Chondrocyte (in vitro differentiated cells): Measurements from ENCODE around the gene UVRAG. TPM values are rescaled to one million over a fixed set of nuclear protein-coding genes. Genes with fewer than 3 reads are reported as not detected.
A peak's percentile ranks its signal among the peaks of the same experiment; 100 is the strongest.

Experiments used
- DNase-seq: peaks from one replicate; pipeline ENCODE4 v3.0.0; 2021; ENCODE audit warnings: mixed read lengths, low spot score
- H3K27ac Mint-ChIP-seq: one replicate; pipeline ENCODE4 v1.8.0; 2021; ENCODE audit warnings: mild to moderate bottlenecking, moderate library complexity, mixed read lengths; ENCODE audit not compliant: unreplicated experiment
- H3K27me3 Mint-ChIP-seq: 2 replicates; pipeline ENCODE4 v1.8.0; 2021; ENCODE audit warnings: low read depth, mixed read lengths
- H3K36me3 Mint-ChIP-seq: 2 replicates; pipeline ENCODE4 v1.8.0; 2021; ENCODE audit warnings: low read depth, mixed read lengths
- H3K4me1 Mint-ChIP-seq: 2 replicates; pipeline ENCODE4 v1.8.0; 2021; ENCODE audit warnings: low read depth, mild to moderate bottlenecking, mixed read lengths
- H3K4me3 Mint-ChIP-seq: one replicate; pipeline ENCODE4 v1.8.0; 2021; ENCODE audit warnings: mild to moderate bottlenecking, moderate library complexity, mixed read lengths; ENCODE audit not compliant: unreplicated experiment
- H3K9me3 Mint-ChIP-seq: 2 replicates; pipeline ENCODE4 v1.8.0; 2021; ENCODE audit warnings: low read depth, mixed read lengths
- total RNA-seq: library from RNA; stranded (reverse); gene quantifications from 3 replicates; pipeline ENCODE4 v1.2.1, GENCODE V29; 2021
- TF ChIP-seq, protein P1 (sequence below): fragments of 200-600 bp; sonication (generic); IDR thresholded peaks from 2 replicates; pipeline ENCODE4 v1.5.0; 2021; ENCODE audit warnings: antibody characterized with exemption, mild to moderate bottlenecking, moderate library complexity

UVRAG gene
- total RNA-seq, 1 donor from 2014 or later = 16.9 TPM

DNA sequence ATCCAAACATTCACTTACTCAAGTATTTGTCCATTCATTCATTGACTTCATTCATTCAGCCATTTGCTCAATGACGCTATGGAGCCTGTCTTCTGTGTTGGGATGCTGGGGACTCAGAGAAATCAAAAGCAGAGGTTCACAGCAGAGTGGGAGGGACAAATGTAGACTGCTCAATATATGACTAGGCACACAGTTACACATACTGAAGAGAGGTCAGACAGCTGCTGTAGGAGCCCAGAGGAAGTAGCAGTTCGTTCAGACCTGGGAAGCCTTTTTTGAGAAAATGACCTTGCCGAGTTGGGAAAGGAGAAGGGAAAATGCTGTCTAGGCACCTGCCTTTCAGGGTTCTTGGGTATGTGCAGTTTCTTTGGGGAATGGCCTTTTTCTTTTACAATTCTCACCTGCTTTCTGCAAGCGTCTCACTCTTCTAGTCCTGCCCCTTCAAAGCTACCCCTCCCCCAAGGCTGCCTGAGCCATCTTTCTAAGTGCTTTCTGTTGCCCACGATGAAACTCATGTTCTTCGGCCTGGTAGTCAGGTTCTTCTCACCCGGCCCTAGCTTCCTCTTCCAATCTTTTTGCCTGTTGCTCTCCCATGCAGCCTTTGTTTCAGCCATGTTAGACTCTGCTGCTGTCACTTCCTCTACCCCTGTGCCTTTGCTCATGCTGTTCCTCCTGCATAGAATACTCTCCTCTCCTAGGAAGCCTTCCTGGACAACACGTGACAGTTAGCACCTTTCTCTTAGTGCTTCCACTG, 4.2 kb upstream of the UVRAG start:
- Mint-ChIP-seq H3K36me3 (no peaks in the 10 kb centered on the region), H3K27me3 (no peaks in the 10 kb centered on the region), H3K4me1 (peaks cover 13% of the 10 kb centered on the region), H3K9me3 (no peaks in the 10 kb centered on the region), H3K4me3 (no peak overlapping the region), H3K27ac (no peak overlapping the region)
- DNase-seq = no peak
- TF ChIP-seq, protein P1, sequence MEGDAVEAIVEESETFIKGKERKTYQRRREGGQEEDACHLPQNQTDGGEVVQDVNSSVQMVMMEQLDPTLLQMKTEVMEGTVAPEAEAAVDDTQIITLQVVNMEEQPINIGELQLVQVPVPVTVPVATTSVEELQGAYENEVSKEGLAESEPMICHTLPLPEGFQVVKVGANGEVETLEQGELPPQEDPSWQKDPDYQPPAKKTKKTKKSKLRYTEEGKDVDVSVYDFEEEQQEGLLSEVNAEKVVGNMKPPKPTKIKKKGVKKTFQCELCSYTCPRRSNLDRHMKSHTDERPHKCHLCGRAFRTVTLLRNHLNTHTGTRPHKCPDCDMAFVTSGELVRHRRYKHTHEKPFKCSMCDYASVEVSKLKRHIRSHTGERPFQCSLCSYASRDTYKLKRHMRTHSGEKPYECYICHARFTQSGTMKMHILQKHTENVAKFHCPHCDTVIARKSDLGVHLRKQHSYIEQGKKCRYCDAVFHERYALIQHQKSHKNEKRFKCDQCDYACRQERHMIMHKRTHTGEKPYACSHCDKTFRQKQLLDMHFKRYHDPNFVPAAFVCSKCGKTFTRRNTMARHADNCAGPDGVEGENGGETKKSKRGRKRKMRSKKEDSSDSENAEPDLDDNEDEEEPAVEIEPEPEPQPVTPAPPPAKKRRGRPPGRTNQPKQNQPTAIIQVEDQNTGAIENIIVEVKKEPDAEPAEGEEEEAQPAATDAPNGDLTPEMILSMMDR = no peak

DNA sequence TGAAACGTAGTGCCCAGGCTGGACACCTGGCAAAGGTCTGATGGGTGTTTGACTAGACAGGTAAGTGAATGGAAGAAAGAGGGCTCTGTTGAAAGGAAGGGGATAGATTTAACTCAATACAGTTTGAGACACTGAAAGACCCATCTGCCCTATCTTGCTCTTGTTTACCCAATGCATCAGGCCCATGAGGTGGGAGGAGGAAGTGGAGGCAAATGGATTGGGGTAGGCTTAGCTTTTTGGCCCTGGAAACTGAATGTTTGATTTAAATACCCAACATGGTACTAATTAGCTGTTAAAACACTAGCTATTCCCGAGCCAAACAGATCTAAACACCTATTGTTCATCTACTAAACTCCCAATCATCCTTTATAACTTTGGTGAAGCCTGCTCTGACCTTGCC, 3.5 kb upstream of the UVRAG start:
- no peak overlapping the region for H3K4me3 Mint-ChIP-seq
- peaks cover 13% of the 10 kb centered on the region for H3K4me1 Mint-ChIP-seq
- H3K27ac Mint-ChIP-seq = no peak overlapping the region
- DNase-seq = no peak
- TF ChIP-seq, protein P1 = no peak
- H3K9me3 Mint-ChIP-seq = no peaks in the 10 kb centered on the region
- H3K27me3 Mint-ChIP-seq = no peaks in the 10 kb centered on the region
- no peaks in the 10 kb centered on the region for H3K36me3 Mint-ChIP-seq

DNA sequence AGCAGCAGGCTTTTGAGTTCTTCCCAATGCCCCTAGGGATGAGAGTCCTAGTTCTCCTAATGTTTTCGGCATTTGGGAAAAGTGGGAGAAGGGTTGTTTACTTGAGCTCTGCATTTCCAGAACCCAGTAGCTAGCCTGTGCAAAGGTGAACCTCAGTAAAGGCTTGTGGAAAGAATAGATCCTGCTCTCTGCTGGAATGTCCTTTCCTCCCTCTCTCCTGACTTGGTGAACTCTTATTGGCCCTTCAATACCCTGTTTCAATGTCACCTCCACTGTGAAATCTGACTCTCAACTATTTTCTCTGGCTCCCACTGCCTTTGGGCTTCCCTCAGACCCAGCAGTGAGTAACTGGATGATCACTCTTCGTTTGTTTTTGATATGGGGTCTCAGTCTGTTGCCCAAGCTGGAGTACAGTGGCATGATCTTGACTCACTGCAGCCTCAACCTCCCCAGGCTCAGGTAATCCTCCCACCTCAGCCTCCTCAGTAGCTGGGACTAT, 2.4 kb upstream of the UVRAG start:
- TF ChIP-seq, protein P1 = no peak
- H3K27ac Mint-ChIP-seq = peak overlapping the region; percentile 69

DNA sequence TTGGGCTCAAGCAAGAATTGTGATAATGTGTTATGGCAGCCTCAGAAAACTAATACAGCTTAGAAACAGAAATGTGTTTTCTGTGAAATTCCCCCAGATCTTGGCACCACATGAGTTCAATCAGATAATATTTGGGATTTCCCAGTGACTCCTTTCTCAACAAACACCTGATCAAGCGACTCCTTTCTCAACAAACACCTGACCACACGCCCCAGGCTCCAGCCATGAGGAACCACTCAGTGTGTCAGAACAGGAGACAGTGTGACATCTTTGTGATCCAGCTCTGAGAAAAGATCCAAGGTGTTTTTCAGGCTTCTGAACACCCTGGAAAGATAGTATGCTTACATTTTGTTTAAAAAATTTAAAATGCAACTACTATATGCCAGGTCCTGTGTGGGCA, 1.9 kb upstream of the UVRAG start:
- no peaks in the 10 kb centered on the region for H3K9me3 Mint-ChIP-seq
- no peak for DNase-seq
- H3K36me3 Mint-ChIP-seq = no peaks in the 10 kb centered on the region
- H3K4me3 Mint-ChIP-seq = no peak overlapping the region
- TF ChIP-seq, protein P1 = no peak
- no peak overlapping the region for H3K27ac Mint-ChIP-seq
- peaks cover 15% of the 10 kb centered on the region for H3K4me1 Mint-ChIP-seq
- H3K27me3 Mint-ChIP-seq = no peaks in the 10 kb centered on the region

More for the DNA sequence above, 2.4 kb upstream of the UVRAG start:
- H3K27me3 Mint-ChIP-seq = no peaks in the 10 kb centered on the region
- no peak overlapping the region for H3K4me3 Mint-ChIP-seq
- peaks cover 13% of the 10 kb centered on the region for H3K4me1 Mint-ChIP-seq
- H3K9me3 Mint-ChIP-seq = no peaks in the 10 kb centered on the region
- H3K36me3 Mint-ChIP-seq = no peaks in the 10 kb centered on the region
- DNase-seq = no peak

DNA sequence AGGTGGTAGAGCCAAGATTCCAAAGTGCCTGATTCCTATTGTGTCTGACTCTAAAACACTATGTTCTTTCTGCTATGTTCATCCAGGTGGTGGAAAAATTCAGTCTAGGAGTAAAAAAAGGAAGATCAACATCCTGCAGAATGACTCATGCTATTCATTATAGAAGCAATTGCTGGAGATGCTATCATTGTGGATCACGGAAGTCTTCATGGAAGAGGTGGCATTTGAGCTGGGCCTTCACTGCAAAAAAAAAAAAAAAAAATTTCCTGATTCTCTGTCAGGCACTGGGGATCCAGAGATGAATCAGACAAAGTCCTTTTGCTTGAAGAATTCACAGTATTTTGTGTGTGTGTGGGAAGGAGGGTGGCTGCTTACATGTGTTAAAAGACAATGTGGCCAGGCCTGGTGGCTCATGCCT, 1.4 kb upstream of the UVRAG start:
- H3K9me3 Mint-ChIP-seq = no peaks in the 10 kb centered on the region
- no peak overlapping the region for H3K4me3 Mint-ChIP-seq
- H3K36me3 Mint-ChIP-seq = no peaks in the 10 kb centered on the region
- peak overlapping the region; percentile 93 for H3K27ac Mint-ChIP-seq
- TF ChIP-seq, protein P1 = no peak
- DNase-seq = no peak
- H3K4me1 Mint-ChIP-seq = peaks cover 16% of the 10 kb centered on the region
- H3K27me3 Mint-ChIP-seq = no peaks in the 10 kb centered on the region
